GM18870 (cell line): ENCODE results near the gene PXDN.
"Not testable (repeated sequence)": the region's sequence is repeated elsewhere in the genome, so short reads cannot be mapped to it uniquely, and the experiment has no call there.

Experiments used
- ATAC-seq: cut with Tn5 transposase; IDR thresholded peaks from one replicate; pipeline ENCODE4 v1.9.1; 2021; ENCODE audit warnings: moderate library complexity; ENCODE audit not compliant: unreplicated experiment

The PXDN gene

GRCh38 chr2:1727796-1728474 is 16.4 kb downstream of the PXDN start:
- ATAC-seq = no peak

DNA sequence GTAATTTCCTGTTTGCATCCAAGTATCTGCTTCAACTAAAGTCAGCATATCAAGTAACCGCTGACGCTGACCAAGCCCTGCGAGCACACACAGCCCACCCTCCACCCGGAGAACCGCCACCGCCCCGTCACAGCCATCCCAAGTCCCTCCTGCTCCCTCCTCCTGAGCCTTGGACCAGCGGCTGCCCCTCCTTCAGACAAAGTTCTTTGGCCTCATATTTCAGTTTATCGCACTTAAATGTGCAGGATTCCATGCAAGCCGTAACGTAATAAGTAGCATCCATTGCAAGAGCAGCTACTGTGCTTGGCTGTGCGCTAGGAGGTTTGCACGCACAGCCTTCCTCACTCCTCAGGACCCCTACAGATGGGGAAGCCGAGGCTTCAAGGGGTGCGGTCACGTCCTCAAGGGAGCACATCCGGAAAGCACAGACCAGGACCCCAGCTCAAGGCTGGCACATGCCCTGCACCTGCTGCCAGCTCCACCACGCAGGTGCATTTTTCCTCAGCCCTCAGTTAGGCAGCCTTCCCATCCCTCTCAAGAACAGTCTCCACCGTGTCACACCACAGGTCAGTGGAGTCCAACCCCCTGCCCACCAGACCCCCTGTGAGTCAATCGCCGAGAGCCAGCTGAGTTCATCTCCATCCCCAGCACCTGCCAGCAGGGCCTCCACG is 17.1 kb downstream of the PXDN start:
- ATAC-seq = no peak

GRCh38 chr2:1726558-1726957 is 17.8 kb downstream of the PXDN start:
- no peak for ATAC-seq

DNA sequence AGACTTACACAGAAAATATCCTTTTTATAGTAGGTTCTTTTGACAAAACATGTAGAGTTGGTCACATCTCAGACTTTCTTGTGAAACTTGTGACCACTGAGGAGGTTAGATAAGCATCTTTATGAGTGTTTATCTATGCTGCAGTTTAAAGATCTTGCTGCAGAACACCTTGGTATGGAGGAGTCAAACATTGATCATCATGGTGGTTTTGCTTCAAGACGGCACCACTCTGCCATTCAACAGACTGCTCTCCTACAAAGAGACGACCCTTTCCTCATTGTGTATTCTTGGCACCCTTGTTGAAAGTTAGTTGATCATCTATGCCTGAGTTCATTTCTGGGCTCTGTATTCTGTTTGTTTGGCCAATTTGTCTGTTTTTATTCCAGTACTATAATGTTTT is 20.0 kb downstream of the PXDN start:
- not testable (repeated sequence) for ATAC-seq

DNA sequence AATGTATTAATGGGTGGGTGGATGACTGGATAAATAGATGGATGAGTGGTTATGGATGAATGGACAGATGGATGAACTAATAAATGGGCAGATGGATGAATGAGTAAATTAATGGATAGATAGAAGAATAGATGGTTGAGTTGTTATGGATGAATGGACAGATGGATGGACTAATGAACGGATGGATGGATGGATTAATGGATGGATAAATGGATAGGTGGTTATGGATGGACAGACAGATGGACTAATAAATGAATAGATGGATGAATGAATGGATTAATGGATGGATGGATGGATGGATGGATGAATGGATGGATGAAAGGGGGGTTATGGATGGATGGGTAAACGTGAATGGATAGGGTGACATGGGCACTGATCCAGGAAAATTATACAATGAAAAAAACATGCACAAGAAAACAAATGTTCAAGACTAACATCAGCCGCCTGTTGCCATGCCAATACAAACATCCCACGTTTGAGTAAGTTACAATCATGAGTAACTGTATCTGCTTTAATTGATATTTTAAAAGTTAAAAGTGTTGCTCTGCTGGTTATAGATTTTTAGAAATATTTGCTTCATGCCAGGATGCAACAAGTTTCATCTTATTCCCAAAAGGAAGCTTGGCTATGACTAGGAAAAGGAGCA is 20.8 kb downstream of the PXDN start:
- no peak for ATAC-seq

DNA sequence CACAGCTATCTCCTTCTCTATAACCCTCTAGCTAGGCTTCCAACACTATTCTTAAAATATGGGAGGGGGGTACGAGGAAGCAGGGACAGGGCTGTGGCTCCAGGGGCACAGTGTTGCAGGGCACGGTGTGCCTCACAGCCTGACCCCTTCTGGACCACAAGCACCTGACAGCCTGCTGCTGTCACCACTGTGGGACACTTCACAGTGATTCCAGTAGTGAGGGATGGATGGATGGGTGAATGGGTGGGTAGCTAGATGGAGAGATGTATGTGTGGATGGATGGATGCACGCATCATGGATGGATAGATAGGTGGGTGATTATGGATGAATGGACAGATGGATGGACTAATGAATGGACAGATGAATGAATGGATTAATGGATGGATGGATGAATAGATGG is 21.6 kb downstream of the PXDN start:
- ATAC-seq = no peak

DNA sequence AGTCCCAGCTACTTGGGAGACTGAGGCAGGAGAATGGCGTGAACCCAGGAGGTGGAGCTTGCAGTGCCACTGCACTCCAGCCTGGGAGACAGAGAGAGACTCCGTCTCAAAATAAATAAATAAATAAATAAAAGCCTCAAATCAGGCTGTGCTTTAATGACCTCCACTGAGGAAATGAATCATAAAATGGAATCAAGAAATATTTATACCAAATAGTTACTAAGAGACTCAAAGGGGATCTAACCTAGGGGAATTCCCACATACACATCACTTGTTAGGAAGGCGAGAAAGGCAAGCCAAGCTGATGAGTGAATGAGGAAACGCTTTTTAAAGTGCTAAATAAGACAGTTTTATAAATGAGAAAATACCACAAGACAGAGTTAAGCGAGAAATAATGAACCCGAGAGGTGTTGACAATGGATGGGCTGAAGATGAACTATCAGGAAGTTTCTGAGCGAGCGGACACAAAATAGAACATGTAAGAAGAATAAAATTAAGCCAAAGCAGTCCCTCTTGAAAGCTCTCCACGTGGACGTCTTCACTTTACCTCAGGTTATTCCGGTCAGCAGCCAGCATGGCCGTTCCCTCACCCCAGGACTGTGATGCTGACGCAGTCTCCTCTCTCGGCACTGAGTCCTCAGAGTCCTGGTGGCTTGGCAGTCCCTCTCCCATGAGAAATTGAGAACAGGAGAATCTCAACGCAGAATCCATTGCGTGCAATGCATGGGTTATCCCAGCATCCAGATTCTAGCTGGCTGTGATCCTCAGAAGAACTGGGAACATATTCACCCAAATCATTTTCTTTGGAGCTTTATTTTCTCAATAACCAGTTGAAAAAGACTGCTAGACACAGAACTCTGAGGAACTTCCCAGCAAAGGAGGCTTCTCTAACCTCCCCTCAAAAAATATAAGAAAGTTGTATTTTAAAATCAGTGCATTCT is 22.3 kb downstream of the PXDN start:
- ATAC-seq = no peak

DNA sequence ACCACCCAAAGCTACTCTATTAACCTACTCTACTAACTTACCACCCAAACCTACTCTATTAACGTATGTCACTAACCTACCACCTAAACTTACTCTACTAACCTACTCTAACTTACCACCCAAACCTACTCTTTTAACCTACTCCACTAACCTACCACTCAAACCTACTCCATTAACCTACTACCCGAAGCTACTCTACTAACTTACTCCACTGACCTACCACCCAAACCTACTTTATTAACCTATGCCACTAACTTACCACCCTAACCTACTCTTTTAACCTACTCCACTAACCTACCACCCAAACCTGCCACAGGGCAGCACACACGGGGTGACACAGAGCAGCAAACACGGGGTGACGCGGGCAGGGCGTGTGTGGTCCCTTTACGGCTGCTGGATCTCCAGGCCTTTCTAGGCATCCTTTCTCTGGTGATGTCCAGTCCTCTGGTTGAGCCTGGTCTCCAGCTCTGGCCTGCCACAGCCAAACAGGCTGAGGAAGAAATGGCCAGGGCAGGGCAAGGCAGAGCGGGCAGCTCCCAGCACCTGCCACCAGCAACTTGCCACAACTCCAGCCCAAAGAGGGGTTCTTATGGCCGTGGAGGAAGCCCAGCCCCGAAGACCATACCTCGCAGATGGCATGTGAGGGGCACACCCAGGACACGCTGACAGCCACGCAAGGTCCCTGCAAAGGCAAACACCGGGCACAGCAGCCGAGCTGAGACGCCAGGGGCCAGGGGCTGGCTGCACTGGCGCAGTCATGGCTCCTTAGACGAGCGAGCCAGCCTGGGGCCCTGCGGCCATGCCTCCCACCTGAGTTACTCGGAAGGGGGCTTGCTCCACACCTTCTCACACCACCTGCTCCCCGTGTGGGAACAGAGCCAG is 25.7 kb downstream of the PXDN start:
- no peak for ATAC-seq

- ATAC-seq = no peak
Measured at GRCh38 chr2:1717113-1717512, 27.2 kb downstream of the PXDN start.

DNA sequence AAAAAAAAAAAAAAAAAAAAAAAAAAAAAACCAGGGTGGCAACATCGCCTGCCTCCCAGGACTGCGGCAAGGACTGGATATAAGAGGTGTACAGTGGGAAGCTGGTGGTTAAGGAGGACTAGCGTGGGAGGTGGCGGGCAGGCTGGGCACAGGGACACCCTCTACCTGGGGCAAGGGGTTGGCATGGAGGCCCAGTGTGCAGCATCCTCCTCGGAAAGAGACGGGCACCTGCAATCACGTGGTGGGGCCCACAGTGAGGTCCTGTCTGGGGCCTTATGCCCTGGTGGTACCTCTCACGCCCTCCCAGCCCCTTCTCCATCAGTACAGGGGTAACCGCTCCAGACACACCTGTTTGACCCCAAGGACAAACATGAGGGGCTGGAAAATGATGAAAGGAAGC is 27.9 kb downstream of the PXDN start:
- ATAC-seq = no peak

GRCh38 chr2:1716014-1716305 is 28.4 kb downstream of the PXDN start:
- ATAC-seq = not testable (repeated sequence)

GRCh38 chr2:1715184-1716013 is 28.9 kb downstream of the PXDN start:
- no peak for ATAC-seq

GRCh38 chr2:1714291-1715064 is 29.8 kb downstream of the PXDN start:
- ATAC-seq = no peak

GRCh38 chr2:1713839-1714236 is 30.5 kb downstream of the PXDN start:
- no peak for ATAC-seq

DNA sequence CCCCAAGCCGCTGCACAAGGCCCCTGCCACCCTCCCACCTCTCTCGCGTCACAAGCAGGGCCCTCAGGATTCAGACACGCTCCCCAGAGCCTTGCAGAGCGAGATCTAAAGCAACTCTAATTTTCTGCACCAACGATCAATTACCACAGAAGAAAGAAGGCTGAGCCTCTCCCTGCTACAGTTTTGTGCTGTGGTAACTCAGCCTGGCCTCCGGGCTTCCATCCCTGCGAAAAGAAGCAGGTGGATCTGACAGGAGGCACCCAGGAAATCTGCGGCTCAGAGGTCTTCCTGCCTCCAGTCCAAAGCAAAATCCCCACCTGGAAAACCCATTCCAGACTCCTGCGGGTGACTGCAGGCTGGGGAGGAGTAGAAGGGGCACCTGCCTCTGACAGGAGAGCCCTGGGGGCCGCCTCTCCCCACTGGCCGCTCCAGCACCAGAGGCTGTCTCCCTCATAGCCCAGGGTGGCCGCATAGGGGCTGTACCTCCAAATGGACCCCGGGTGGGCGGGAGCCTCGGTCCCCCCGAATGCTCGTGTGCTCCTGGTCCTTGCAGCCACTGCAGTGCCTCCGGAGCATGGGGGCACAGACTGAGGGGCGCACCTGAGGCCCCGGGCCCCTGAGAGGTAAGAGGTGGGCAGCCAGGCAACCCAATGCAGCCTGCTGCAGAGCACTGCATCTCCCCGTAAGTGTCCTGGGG is 31.0 kb downstream of the PXDN start:
- no peak for ATAC-seq

DNA sequence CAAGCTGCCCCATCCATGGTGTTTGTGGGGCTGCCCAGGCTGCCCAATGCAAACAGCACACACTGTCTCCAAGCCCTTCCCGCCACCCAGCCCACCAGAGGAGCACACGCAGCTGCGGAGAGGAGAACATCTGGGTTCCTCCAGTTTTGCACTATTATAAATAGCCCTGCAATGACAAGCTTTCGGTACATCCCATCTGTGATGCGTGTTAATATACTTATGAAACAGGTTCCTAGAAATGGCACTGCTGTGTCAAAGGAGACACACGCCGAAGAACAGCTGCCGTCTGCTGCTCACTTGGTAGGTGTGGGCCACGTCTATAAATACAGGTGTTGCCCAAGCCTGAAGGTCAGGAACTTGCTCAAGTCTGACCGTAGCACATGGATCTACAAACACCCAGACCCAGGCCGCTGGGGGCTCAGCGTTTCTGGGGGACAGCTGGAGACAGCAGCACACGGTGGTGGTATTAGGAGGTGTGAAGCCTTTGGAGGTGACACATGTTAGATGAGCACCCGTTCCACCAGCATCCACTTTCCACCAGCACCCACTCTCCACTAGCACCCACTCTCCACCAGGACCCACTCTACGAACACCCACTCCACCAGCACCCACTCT is 34.3 kb downstream of the PXDN start:
- ATAC-seq = no peak

DNA sequence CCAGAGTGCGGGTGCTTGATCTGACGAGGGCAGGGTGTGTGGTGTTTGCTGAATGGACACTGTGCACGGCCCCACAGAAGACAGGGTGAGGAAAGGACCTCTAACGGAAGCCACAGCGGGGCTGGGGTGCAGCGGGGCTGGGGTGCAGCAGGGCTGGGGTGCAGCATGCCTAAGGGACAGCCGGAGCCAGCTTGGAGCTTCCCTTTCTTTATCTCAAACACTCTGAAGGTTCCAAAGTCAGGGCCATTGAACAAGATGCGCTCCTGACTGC is 35.0 kb downstream of the PXDN start:
- no peak for ATAC-seq
